ENCODE data around the gene TIMM50.

The TIMM50 gene

DNA sequence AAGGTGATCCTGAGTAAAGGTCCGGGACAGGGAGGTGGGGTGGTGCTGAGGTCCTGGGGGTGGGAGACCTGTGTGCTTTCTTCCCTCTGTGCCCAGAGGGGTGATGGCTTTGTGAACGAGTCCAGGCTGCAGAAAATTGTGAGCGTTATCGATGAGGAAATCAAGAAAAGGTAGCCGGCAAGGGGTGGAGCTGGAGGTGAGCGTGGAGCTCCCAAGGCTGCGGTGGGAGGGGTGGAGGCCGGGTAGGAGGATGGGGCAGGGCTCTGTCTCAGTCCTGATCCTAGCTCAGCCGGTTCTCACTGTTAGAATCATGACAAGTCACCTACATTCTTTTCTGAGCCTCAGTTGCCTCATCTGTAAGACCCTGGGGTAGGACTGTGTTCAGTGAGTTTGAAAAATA lies 38.3 kb downstream of the TIMM50 start:
- no peak overlapping the region for H3K4me3 ChIP-seq (ENCODE audit: low read depth, low read length)
- no peak for DNase-seq (ENCODE audit: low read depth)

DNA sequence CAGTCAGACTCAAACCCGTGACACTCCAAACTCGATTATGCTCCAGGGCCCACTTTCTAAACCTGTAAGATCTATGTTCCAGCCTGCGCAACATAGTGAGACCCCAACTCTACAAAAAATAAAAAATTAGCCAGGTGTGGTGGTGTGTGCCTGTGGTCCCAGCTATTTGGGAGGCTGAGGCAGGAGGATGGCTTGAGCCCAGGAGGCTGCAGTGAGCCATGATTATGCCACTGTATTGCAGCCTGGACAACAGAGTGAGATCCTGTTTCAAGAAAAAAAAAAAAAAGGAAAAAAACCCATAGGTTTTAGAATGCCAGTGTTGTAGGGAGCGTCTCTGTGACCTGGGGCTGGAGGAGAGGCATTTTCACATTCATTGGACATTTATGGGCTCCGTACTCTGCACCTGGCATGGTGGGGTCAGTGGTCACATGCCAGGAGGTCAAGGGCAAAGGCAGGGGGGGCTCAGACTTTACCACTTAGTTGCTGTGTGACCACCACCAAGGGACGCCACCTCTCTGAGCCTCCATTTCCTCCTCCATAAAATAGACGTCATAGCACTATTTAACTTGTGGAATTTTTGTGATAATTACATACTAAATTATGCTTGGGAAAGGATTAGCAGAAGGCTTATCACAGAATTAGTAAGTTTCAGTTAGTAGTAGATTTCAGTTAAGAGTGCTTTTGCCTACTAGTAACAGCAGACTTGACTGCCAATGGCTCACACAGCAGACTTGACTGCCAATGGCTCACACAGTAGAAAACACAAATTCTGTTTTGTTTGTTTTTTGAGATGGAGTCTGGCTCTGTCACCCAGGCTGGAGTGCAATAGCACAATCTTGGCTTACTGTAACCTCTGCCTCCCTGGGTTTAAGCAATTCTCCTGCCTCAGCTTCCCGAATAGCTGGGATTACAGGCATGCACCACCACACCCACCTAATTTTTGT lies 40.2 kb downstream of the TIMM50 start:
- no peak overlapping the region for H3K4me3 ChIP-seq (ENCODE audit: low read depth, low read length)
- no peak for DNase-seq (ENCODE audit: low read depth)

DNA sequence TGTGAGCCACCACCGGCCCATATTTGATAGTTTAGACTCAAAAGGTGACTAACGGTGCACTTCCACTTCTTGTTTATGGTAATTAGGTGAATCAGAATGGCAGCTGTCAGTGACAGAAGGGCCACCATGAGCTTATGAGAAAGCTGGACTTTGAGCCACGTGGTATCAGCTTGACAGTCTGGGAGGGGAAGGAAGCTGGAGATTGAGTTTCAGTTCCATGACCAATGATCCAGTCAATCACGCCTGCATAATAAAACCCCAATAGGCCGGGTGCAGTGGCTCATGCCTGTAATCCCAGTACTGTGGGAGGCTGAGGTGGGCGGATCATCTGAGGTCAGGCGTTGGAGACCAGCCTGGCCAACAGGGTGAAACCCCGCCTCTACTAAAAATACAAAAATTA lies 43.9 kb downstream of the TIMM50 start:
- no peak for DNase-seq (ENCODE audit: low read depth)
- H3K4me3 ChIP-seq (ENCODE audit: low read depth, low read length), result no peak overlapping the region

DNA sequence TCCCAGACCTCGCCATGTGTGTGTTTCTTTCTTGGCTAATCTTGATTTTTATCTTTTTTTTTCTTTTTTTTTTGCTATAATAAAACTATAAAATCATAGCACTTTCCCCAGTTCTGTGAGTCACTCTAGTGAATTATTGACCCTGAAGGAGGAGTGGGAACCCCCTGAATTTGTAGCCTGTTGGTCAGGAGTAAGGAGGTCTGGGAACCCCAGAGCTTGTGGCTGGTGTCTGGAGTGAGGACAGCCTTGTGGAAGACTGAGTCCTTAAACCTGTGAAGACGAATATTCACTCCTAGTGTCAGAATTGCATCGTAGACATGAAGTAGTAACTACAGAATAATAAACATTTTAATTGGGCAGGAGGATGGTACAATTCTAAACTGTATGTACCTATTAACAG lies 44.6 kb downstream of the TIMM50 start:
- no peak overlapping the region for H3K4me3 ChIP-seq (ENCODE audit: low read depth, low read length)
- DNase-seq (ENCODE audit: low read depth), result no peak

- peak overlapping the region; percentile 92 for H3K4me3 ChIP-seq (ENCODE audit: low read depth, low read length)
- no peak for DNase-seq (ENCODE audit: low read depth)
Measured at GRCh38 chr19:39531834-39532232, 51.2 kb downstream of the TIMM50 start.

GRCh38 chr19:39532233-39533002 lies 51.8 kb downstream of the TIMM50 start, which contains the start of gene EID2B:
EID2B (minus strand) TSS chr19:39532852; CDS start chr19:39532802, 50 bp downstream.
- peak; percentile 75 for DNase-seq (ENCODE audit: low read depth)
- peak within 1 kb of the TSS; percentile 92 for H3K4me3 ChIP-seq (ENCODE audit: low read depth, low read length)

- no peak for DNase-seq (ENCODE audit: low read depth)
- no peak overlapping the region for H3K4me3 ChIP-seq (ENCODE audit: low read depth, low read length)
Measured at GRCh38 chr19:39533003-39533512, 52.4 kb downstream of the TIMM50 start.

DNA sequence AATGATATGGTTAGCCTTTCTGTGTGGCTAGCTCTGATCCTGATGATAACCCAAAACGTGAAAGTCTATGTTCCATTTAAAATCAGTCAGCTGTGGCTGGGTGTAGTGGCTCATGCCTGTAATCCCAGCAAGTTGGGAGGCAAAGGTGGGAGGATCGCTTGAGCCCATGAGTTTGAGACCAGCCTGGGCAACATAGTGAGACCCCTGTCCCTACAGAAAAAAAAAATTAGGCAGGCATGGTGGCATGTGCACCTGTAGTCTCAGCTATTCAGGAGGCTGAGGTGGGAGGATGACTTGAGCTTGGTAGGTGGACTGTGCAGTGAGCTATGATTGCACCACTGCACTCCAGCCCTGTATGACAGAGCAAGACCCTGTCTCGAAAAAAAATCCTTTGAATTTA lies 53.2 kb downstream of the TIMM50 start:
- H3K4me3 ChIP-seq (ENCODE audit: low read depth, low read length), result no peak overlapping the region
- no peak for DNase-seq (ENCODE audit: low read depth)

DNA sequence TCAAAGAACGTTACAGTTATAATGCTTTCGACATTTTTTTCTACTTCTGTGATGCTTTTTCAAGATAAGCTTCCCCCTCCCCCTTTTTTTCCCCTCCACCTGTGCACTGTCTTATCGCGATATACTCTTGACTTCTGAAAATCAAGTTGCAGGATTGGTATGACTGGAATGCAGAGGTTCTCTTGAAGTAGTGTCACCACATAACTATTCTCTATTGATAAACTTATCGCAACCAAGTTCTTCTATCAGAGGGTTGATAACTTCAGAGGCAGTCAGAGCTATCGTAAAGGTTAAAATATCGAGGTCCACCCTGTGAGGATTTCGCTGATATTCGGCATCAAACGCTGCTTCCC lies 58.5 kb downstream of the TIMM50 start:
- H3K4me3 ChIP-seq (ENCODE audit: low read depth, low read length), result peak overlapping the region; percentile 85
- no peak for DNase-seq (ENCODE audit: low read depth)

- peak; percentile 73 for DNase-seq (ENCODE audit: low read depth)
Measured at GRCh38 chr19:39539518-39540332, 59.1 kb downstream of the TIMM50 start, which contains the start of gene EID2. EID2 (minus strand) TSS chr19:39540161; CDS start chr19:39540079, 82 bp downstream.

DNA sequence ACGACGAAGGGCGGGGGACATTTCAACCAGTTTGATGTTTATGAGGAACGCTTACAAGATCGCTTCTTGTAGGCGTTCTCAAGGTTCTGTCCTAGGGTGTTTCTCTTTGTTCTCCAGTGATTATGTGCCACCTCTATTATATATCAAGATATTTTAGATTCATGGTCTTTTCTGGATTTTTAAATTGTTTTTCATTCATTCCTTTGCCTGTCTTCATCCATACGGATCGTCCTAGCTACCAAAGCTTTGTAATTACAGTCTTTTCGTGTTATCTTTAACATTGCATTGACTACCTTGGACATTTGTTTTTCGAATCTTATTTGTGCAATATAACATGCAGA lies 59.7 kb downstream of the TIMM50 start:
- no peak for DNase-seq (ENCODE audit: low read depth)
- peak overlapping the region; percentile 85 for H3K4me3 ChIP-seq (ENCODE audit: low read depth, low read length)

More at GRCh38 chr19:39539518-39540332, 59.1 kb downstream of the TIMM50 start, which contains the start of gene EID2:
- H3K4me3 ChIP-seq (ENCODE audit: low read depth, low read length), result peak within 1 kb of the TSS; percentile 85

All from skeletal muscle cell (primary cell).